Measurements from ENCODE around the gene ZNF772. TPM values are rescaled to one million over a fixed set of nuclear protein-coding genes. Genes with fewer than 3 reads are reported as not detected.

ZNF772 gene
- total RNA-seq, 2 donors from 2014 or later, result 9.1 to 11.8 TPM

DNA sequence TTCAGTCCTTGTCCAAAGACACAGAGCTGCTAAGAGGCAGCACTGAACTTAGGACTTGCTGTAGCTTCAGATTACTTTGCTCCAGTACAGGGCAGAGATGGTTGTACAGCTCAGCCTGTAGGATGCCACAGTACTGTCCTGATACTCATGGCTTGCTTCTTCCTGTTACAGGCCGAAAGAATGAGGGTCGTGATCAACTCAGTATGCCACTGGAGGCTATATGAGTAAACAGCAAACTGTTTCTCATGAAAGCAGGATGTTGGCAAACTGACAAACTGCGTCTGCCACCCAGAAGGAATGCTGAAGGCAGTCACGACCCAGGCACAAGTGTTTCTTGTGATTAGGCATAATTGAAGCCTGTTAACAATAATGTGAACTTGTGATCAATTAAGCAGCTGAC lies 39.4 kb downstream of the ZNF772 start:
- Mint-ChIP-seq H3K9me3 (peaks cover 12% of the 10 kb centered on the region), H3K36me3 (ENCODE audit: low read depth) (peaks cover 39% of the 10 kb centered on the region), H3K27ac (no peak overlapping the region), H3K4me3 (no peak overlapping the region), H3K4me1 (peaks cover 34% of the 10 kb centered on the region), H3K27me3 (ENCODE audit: insufficient read depth) (no peaks in the 10 kb centered on the region)
- TF ChIP-seq, protein P1, sequence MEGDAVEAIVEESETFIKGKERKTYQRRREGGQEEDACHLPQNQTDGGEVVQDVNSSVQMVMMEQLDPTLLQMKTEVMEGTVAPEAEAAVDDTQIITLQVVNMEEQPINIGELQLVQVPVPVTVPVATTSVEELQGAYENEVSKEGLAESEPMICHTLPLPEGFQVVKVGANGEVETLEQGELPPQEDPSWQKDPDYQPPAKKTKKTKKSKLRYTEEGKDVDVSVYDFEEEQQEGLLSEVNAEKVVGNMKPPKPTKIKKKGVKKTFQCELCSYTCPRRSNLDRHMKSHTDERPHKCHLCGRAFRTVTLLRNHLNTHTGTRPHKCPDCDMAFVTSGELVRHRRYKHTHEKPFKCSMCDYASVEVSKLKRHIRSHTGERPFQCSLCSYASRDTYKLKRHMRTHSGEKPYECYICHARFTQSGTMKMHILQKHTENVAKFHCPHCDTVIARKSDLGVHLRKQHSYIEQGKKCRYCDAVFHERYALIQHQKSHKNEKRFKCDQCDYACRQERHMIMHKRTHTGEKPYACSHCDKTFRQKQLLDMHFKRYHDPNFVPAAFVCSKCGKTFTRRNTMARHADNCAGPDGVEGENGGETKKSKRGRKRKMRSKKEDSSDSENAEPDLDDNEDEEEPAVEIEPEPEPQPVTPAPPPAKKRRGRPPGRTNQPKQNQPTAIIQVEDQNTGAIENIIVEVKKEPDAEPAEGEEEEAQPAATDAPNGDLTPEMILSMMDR (conservative IDR thresholded peaks at IDR 0.05), result no peak
- H3K4me3 ChIP-seq (ENCODE audit: low read length), result no peak overlapping the region
- 90 to 100% methylated on average over 3 to 4 of the region's 4 CpGs for WGBS, 2 experiments (ENCODE audit: insufficient coverage in 1 of 2, insufficient read length in 1 of 2)
- H3K9me3 ChIP-seq (ENCODE audit: control insufficient read depth, low read length), result no peaks in the 10 kb centered on the region
- no peak overlapping the region for H3K27ac ChIP-seq (ENCODE audit: low read depth, low read length)
- no peak for DNase-seq
- no peaks in the 10 kb centered on the region for H3K27me3 ChIP-seq (ENCODE audit: control insufficient read depth, insufficient read depth, low read length, poor library complexity, severe bottlenecking)
- H3K4me1 ChIP-seq (ENCODE audit: control insufficient read depth, insufficient read depth, low read length), result peaks cover 5% of the 10 kb centered on the region
- H3K9ac ChIP-seq (ENCODE audit: extremely low read depth, low read length, poor library complexity, severe bottlenecking), result no peak overlapping the region
- peaks cover 23% of the 10 kb centered on the region for H3K36me3 ChIP-seq (ENCODE audit: control insufficient read depth, insufficient read depth, low read length)

DNA sequence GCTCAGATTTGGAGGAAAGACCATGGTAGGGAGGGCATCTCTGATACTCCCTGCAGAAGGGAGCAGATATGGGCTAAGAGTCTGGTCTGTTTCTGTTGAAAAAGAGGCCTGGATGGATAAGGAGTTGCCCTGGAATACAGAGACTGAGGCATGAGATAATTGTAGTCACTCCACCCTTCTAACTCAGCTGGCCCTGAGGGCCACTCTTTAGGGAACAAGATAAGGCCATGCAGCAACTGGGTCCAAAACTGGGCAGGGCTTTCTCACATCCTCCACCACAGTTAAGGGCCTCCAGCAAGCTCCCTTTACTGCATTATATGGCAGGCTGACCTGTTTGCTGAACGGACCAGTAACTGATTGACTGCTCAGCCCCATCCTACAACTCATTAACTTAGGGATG lies 40.9 kb downstream of the ZNF772 start:
- Mint-ChIP-seq H3K4me3 (peak overlapping the region; percentile 90), H3K27me3 (ENCODE audit: insufficient read depth) (no peaks in the 10 kb centered on the region), H3K9me3 (peaks cover 8% of the 10 kb centered on the region), H3K36me3 (ENCODE audit: low read depth) (peaks cover 23% of the 10 kb centered on the region), H3K27ac (peak overlapping the region; percentile 98), H3K4me1 (peaks cover 27% of the 10 kb centered on the region)
- Histone ChIP-seq H3K27me3 (ENCODE audit: control insufficient read depth, insufficient read depth, low read length, poor library complexity, severe bottlenecking) (no peaks in the 10 kb centered on the region), H3K36me3 (ENCODE audit: control insufficient read depth, insufficient read depth, low read length) (peaks cover 18% of the 10 kb centered on the region), H3K27ac (ENCODE audit: low read depth, low read length) (no peak overlapping the region), H3K4me3 (ENCODE audit: low read length) (peak overlapping the region; percentile 92), H3K4me1 (ENCODE audit: control insufficient read depth, insufficient read depth, low read length) (no peaks in the 10 kb centered on the region), H3K9ac (ENCODE audit: extremely low read depth, low read length, poor library complexity, severe bottlenecking) (peak overlapping the region; percentile 47), H3K9me3 (ENCODE audit: control insufficient read depth, low read length) (no peaks in the 10 kb centered on the region)
- TF ChIP-seq, protein P1 (conservative IDR thresholded peaks at IDR 0.05), result no peak
- 78% methylated on average over 1 of the region's 1 CpG; no CpG with 5 or more reads in 1 of the 2 experiments for WGBS, 2 experiments (ENCODE audit: insufficient coverage in 1 of 2, insufficient read length in 1 of 2)
- DNase-seq, result no peak

DNA sequence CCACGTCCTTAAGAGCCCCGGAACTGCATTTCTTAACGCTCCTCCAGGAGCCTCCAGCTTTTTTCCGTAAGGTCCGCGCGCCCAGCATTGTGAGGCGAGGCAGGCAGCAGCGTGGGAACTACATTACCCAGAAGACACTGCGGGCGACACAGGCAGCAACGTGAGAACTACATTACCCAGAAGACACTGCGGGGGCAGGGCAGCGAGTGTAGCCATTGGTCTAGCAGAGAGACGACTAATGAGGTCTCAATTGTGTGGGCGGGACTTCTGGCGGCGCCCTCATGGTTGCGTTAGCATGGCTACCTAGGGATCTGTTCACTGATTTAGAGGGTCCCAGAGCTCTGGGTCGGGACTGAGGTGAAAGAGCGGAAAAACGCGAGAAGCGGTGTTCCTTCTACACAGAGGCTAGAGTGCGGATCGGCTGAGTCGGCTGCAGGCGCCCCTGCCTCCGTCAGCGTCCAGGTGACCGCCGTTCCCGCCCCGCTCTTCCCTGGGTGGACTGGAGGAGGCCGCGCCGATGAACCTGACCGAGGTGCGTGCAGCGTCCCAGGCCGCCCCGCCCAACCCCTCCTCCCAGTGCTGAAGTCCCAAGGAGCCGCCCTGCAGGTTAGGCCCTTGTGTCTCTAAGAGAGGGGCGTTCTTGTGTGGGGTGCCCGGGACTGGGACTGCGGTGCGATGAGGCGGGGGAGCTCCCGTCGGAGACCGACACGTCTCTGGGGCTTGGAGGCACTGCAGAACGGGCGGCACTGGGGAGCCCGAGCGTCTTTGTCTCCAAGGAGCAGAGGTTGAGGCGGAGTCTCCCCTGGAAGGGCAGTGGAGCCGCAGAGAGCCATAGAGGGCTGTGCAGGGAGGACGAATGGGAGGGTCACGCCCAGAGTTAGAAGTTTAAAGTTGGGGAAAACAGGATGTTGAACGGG lies 42.0 kb downstream of the ZNF772 start, which contains the start of gene ZNF749:
ZNF749 (plus strand) TSS at position 264 of the 917 bp plus-strand sequence; CDS start at position 518, 254 bp downstream.
- H3K27ac ChIP-seq (ENCODE audit: low read depth, low read length), result peak within 1 kb of the TSS; percentile 59
- Mint-ChIP-seq H3K36me3 (ENCODE audit: low read depth) (peaks cover 18% of the 10 kb centered on the region), H3K4me3 (peak within 1 kb of the TSS; percentile 90)

More for the DNA sequence above, 42.0 kb downstream of the ZNF772 start, which contains the start of gene ZNF749:
- Histone ChIP-seq H3K4me3 (ENCODE audit: low read length) (peak within 1 kb of the TSS; percentile 92), H3K9me3 (ENCODE audit: control insufficient read depth, low read length) (no peaks in the 10 kb centered on the region), H3K4me1 (ENCODE audit: control insufficient read depth, insufficient read depth, low read length) (no peaks in the 10 kb centered on the region), H3K9ac (ENCODE audit: extremely low read depth, low read length, poor library complexity, severe bottlenecking) (peak within 1 kb of the TSS; percentile 47), H3K27me3 (ENCODE audit: control insufficient read depth, insufficient read depth, low read length, poor library complexity, severe bottlenecking) (no peaks in the 10 kb centered on the region), H3K36me3 (ENCODE audit: control insufficient read depth, insufficient read depth, low read length) (peaks cover 18% of the 10 kb centered on the region)
- peaks cover 20% of the 10 kb centered on the region for H3K4me1 Mint-ChIP-seq
- TF ChIP-seq, protein P1 (conservative IDR thresholded peaks at IDR 0.05), result no peak
- peak; percentile 99 for DNase-seq
- peak within 1 kb of the TSS; percentile 98 for H3K27ac Mint-ChIP-seq
- 0% methylated on average over 39 to 59 of the region's 61 CpGs for WGBS, 2 experiments (ENCODE audit: insufficient coverage in 1 of 2, insufficient read length in 1 of 2)
- H3K27me3 Mint-ChIP-seq (ENCODE audit: insufficient read depth), result no peaks in the 10 kb centered on the region
- H3K9me3 Mint-ChIP-seq, result peaks cover 8% of the 10 kb centered on the region
